Measurements from ENCODE around the gene ZBTB21. TPM values are rescaled to one million over a fixed set of nuclear protein-coding genes. Genes with fewer than 3 reads are reported as not detected.
"Not testable (repeated sequence)": the region's sequence is repeated elsewhere in the genome, so short reads cannot be mapped to it uniquely, and the experiment has no call there.

ZBTB21 gene
- total and polyA plus RNA-seq, 2 of the 8 experiments (the other 6 are each of a cell fraction or from before 2014, with no cell fraction given) = 3.9 to 17.8 TPM

DNA sequence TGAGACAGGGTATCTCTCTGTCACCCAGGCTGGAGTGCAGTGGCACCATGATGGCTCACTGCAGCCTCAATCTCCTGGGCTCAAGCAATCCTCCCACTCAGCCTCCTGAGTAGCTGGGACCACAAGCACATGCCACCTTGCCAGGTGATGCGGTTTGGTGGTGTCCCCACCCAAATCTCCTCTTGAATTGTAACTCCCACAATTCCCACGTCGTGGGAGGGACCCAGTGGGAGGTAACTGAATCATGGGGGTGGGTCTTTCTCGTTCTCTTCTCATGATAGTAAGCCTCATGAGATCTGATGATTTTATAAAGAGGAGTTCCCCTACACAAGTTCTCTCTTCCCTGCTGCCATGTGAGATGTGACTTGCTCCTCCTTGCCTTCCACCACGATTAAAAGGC lies 15.5 kb downstream of the ZBTB21 start:
- DNase-seq (ENCODE audit: low read depth in 1 of 2, low spot score in 2 of 2); H3K4me3 ChIP-seq (ENCODE audit: extremely low read depth in 1 of 4, insufficient read depth in 2 of 4, low read depth in 3 of 4, low read length in 4 of 4); H3K4me2 ChIP-seq (ENCODE audit: insufficient read depth in 1 of 2, low read depth in 2 of 2, low read length in 2 of 2); H2BK5ac ChIP-seq (ENCODE audit: low read depth, low read length); H3K27ac ChIP-seq (ENCODE audit: low read depth, low read length); H3K23me2 ChIP-seq (ENCODE audit: low read depth, low read length); H2BK120ac ChIP-seq (replicated peaks; ENCODE audit: low read depth, low read length); H3K4ac ChIP-seq (replicated peaks; ENCODE audit: insufficient read length, low read depth, low read length); H2BK20ac ChIP-seq (ENCODE audit: low read length); H2BK12ac ChIP-seq (ENCODE audit: low read depth, low read length); FAIRE-seq; H4K8ac ChIP-seq (ENCODE audit: extremely low read depth, insufficient read depth, low read length); H2BK15ac ChIP-seq (ENCODE audit: low read length); H3K56ac ChIP-seq (replicated peaks; ENCODE audit: insufficient read length, low read depth, low read length); H3K27me3 ChIP-seq (replicated peaks in 1 of 4; ENCODE audit: control insufficient read depth in 3 of 4, extremely low read depth in 1 of 4, insufficient read depth in 3 of 4, low read length in 3 of 4); H3K14ac ChIP-seq (ENCODE audit: insufficient read length); POLR2A ChIA-PET (ENCODE audit: partially characterized antibody); H2AFZ ChIP-seq (ENCODE audit: low read length); H3K18ac ChIP-seq (ENCODE audit: extremely low read depth, low read length); H3K23ac ChIP-seq (ENCODE audit: insufficient read length); CTCF ChIA-PET (ENCODE audit: partially characterized antibody); H3K9ac ChIP-seq (replicated peaks in 1 of 4; ENCODE audit: extremely low read depth in 1 of 4, low read depth in 3 of 4, low read length in 3 of 4); H4K91ac ChIP-seq (replicated peaks; ENCODE audit: insufficient read length, low read length); H3K79me2 ChIP-seq (ENCODE audit: control insufficient read depth in 1 of 2, insufficient read depth in 2 of 2, low read length in 2 of 2); H4K20me1 ChIP-seq (replicated peaks in 1 of 2; ENCODE audit: control insufficient read depth in 1 of 2, insufficient read depth in 2 of 2, low read length in 2 of 2); H3K79me1 ChIP-seq (ENCODE audit: low read depth, low read length); H3K4me1 ChIP-seq (replicated peaks in 1 of 4; ENCODE audit: control insufficient read depth in 3 of 4, insufficient read depth in 4 of 4, low read length in 3 of 4); H2AK5ac ChIP-seq (ENCODE audit: low read depth, low read length); H4K5ac ChIP-seq (ENCODE audit: insufficient read length, low read depth, low read length): not testable (repeated sequence)
- peaks cover 15 to 18% of the 10 kb centered on the region in 2 experiments for H3K9me3 ChIP-seq (ENCODE audit: insufficient read depth in 2 of 2, low read depth in 1 of 2, low read length in 1 of 2)
- H3K36me3 ChIP-seq (ENCODE audit: control insufficient read depth in 2 of 4, insufficient read depth in 4 of 4, low read length in 3 of 4) = peaks cover 7 to 58% (median 33%) of the 10 kb centered on the region in 4 experiments; a peak in 7 of 8 replicates
- 83% methylated on average over 5 of the region's 5 CpGs; no CpG with 5 or more reads in 1 of the 2 experiments for WGBS, 2 experiments (ENCODE audit: extremely low coverage in 1 of 2, insufficient coverage in 1 of 2, insufficient read length in 1 of 2, insufficient replicate concordance in 2 of 2, low coverage in 1 of 2, low lambda C conversion rate in 2 of 2, missing lambda C conversion rate in 1 of 2)
